GM21576 (cell line): Measurements from ENCODE around the gene COQ8B.

ENCODE experiments used
- ATAC-seq: cut with Tn5 transposase; IDR thresholded peaks from one replicate; pipeline ENCODE4 v1.9.1; 2021; ENCODE audit warnings: mild to moderate bottlenecking, moderate library complexity; ENCODE audit not compliant: unreplicated experiment

Gene COQ8B

DNA sequence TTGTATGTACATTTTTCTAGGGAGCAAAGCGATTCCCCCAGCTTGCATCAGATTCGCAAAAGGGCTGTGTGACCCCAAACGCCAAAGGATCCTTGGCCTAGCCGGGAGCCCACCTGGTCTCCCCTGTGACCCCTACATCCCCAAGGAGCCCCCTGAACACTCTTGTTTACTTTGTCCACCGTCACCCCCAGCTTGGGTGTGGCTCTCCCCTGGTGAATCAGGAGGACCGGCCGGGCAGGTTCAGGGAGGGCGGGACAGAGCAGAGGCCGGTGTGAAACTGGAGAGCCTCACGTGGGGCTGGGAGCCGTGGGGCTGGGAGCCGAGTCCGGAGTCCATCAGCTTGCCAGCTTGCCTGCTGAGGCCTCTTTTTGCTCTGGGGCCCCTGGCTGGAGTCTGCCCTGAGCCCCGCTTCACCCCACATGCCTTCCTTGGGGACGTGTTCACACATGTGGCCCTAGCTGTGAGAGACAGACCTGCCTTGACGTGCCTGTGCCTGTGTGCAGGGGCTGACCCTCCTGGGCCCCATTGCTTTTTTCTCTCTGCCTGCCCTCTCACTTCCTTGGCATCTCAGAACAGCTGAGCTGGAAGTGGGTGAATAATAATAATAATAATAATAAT, 2.2 kb upstream of the COQ8B start:
- ATAC-seq = no peak

DNA sequence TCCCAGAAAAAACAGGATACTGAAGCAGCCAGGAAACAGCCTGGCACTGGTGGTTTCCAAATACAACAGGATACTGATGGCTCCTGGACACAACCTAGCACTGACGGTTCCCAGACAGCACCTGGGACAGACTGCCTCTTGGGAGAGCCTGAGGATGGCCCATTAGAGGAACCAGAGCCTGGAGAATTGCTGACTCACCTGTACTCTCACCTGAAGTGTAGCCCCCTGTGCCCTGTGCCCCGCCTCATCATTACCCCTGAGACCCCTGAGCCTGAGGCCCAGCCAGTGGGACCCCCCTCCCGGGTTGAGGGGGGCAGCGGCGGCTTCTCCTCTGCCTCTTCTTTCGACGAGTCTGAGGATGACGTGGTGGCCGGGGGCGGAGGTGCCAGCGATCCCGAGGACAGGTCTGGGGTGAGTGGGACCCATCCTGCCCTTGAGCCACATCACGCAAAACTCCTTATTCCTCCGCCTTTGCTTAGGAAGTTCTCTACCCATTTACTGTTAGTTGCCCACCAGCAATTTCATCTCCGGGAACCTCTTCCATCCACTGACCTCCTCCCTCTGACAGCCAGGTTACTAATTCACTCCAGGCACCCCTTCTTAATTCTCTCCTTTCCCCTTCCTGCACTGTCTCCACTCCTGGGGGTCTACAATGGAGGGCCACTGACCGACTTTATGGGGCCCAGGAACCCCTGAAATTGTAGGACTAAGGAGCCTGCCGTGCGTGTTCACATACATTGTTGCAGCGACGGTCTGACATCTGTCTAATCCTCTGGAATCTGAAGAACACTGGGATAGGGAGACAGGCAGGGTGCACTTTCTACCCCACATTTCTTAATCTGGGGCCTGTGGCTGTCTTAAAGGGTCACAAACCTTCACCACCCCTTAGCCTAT, 1.4 kb upstream of the COQ8B start:
- no peak for ATAC-seq

- no peak for ATAC-seq
Observed at GRCh38 chr19:40717325-40717879, 716 bp upstream of the COQ8B start.

- ATAC-seq = no peak
Observed at GRCh38 chr19:40716031-40716481, 630 bp downstream of the COQ8B start.

- ATAC-seq = peak; percentile 51
Observed at GRCh38 chr19:40714441-40715299, 2.0 kb downstream of the COQ8B start.

DNA sequence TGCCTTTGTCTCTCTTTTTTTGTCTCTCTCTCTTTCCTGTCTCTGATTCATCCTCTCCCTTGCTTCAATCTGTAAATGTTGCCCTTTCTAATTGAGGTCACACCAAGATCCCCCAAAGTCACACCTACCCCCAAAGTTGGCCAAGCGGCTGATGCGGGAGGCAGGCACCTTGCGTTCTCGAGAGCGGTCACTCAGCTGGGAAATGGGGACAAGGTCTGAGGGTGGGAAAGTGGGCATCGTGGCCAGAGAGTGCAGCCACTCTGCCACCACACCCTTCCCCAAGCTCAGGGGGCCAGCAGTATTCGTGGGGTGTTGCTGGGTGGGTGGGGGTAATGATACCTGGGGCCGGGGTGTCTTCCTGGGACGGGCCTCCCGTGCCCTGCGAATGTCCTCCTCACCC, 2.7 kb downstream of the COQ8B start:
- no peak for ATAC-seq

DNA sequence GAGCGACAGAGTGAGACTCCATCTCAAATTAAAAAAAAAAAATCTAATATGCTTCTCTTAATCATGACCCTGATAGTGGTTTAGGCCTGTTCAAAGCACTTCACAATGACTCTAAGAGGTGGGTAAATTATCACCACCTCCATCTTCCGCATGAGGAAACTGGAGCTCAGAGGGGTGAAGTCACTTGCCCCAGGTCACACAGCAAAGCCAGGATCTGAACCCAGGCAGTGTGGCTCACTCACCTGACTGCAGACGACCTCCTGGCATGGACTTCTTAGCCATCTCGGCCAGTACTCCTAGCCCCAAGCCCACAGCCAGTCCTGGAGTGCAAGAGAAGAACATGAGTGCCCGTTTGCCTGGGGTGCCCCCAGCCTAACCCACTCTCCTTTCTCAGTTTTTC, 6.9 kb downstream of the COQ8B start:
- ATAC-seq = no peak

GRCh38 chr19:40707615-40708014, 9.1 kb downstream of the COQ8B start:
- no peak for ATAC-seq

DNA sequence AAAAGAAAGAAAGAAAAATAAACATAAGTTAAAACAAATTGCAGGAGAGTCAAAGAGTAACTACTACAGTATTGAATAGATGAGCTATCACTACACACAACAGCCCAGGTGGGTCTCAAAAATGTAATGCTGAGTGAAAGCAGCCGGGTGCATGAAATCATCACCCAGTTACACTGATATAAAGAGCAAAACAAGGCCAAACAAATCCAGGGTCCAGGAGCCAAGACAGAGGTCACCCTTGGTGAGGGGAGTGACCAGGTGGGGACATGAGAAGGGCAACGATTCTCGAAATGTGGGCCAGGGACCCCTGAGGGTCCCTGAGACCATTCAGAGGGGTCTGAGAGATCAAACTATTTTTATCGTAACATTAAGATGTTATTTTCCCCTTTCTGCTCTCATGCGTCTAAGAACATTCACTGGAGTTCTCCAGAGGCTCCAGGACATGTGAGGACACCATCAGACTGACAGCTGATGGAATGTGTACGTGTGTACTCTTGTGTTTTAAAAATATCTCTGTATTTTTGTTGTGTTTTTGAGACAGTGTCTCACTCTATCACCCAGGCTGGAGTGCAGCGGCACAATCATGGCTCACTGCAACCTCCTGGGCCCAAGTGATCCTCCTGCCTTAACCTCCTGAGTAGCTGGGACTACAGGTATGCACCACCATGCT, 10.6 kb downstream of the COQ8B start:
- no peak for ATAC-seq

DNA sequence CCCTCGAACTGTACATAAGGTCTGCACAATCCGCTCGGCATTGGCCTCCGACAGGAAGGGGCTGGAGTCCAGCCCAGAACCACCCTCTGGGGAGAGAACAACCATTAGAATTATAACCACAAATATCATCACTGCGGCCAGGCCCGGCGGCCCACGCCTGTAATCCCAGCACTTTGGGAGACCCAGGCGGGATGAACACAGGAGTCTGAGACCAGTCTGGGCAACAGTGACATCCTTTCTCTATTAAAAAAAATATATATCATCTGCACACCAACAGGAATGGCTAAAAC, 11.4 kb downstream of the COQ8B start:
- ATAC-seq = no peak

DNA sequence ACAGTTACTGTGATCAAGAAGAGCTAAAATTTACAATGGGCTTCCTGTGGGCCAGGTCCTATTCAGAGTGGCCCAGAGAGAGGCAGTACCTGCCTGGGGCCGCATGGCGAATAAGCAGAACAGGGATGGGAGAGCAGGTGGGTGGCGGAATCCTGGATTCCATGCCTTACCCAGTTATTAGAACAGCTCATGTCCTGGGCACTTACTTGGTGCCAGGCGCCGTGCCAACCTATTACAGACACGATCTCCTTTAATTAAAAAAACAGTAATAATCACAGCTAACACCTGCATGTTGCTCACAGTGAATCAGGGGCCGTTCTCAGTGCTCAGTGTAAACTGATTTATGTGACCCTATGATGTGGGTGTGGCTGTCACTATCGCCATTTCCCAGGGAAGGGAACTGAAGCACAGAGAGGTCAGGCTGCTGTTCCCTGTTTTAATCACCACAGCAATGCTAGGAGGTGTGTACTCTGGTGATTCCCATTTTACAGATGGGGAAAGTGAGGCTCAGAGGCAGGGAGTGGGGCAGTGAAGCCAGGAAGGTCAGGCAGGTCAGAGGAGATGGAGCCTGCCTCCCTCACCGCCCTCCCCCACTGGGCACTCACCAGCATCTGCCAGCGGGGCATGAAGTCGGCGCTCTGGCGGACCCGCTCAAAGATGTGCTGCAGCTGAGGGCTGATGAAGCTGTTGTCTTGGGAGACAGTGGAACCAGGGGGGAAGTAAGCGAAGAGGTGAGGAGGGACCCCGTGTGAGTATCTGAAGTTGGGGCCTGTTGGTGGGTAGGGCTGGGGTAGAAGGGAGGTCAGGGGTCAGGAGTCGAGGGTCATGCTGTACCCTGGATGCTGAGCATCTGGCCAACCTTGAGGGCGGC, 12.0 kb downstream of the COQ8B start:
- ATAC-seq = no peak

DNA sequence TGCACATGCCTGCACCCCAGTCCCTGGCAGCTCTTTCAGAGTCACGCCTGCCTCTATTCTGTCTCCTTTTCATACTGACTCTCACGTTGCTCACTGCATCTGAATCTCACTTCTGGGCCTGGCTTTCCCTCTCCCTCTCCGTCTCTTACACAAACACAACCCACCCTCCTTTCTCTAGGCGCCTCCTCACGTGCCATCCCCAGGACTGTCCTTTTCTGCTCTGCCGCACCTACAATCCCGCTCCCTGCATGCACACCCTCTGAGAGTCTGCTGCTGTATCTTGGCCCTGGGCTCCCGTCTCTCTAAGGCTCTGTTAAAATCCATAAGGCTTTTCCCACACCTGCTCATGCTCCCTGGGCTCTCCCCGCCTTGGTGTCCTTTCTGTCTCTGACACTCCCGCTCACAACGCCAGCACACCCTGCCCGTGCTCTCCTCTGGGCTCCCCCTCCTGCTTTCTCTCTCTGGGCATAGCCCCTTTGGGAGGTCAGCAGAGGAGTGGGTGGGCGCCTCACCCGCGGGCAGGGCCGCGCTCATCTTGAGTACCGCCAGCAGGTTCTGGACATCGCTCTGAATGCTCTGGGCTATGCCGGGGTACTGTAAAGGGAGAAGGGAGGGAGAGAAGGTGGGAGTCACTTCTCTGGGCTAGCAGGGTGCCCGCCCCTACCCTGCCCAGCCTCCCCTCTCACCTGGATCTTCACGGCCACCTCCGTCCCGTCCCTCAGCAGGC, 13.5 kb downstream of the COQ8B start:
- no peak for ATAC-seq

DNA sequence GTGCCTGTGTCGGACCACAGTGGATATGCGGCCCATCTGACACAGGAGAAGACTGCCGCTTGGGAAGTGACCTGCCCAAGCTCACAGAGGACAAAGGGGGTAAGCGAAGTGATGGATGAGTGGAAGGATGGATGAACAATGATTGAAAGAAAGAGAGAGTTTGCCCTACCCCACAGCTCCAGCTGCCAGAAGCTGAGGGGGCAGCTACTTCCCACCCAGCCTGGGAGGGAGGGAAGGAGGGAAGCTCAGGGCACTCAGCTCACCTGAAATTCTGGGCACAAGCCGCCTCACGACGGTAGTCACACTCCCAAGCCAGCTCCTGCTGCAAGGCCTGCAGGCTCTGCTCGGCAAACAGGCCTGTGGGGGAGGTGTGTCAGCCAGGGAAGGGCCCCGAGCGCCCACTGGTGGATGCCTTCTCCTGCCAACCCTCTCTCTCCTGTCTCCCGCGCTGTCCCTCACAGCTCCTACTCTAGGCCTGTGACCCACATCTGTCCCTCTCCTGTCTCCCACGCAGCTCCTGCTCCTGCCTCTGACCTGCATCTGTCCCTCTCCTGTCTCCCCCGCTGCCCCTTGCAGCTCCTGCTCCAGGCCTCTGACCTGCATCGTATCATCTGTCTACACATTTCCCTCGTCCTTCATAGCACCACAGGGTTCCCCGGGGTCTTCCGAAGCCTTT, 14.2 kb downstream of the COQ8B start:
- ATAC-seq = no peak

DNA sequence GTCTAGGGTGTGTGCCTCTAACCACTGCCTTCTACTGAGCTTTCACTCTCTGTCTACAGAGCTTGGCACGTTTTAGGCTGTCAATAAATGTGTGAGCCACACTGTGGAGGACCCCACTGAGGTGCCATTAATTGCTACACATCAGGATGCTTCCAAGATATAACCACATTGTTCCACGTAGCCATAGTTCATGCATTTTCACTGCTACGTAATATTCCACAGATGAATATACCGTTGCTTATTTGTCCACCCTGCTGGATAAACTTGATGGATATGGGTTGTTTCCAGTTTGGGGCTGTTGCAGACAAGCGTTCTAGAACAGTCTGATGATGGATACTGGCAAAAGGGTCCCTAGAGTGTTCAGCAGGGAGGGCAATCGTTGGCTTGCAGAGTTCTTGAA, 14.9 kb downstream of the COQ8B start:
- no peak for ATAC-seq

GRCh38 chr19:40700083-40700482, 16.6 kb downstream of the COQ8B start:
- no peak for ATAC-seq

DNA sequence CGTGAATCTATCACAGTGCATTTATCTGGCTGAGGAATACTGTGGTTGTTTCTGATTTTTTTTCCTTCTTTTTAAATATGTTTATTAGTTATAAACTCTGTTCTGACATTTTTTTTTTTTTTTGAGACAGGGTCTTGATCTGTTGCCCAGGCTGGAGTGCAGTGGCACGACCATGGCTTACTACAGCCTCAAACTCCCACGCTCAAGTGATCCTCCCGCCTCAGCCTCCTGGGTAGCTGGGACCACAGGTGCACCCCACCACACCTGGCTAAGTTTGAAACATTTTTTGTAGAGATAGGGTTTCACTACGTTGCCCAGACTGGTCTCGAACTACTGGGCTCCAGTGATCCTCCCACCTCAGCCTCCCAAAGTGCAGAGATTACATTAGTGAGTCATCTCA, 19.7 kb downstream of the COQ8B start:
- ATAC-seq = no peak

- ATAC-seq = no peak
Observed at GRCh38 chr19:40695881-40696280, 20.8 kb downstream of the COQ8B start.

DNA sequence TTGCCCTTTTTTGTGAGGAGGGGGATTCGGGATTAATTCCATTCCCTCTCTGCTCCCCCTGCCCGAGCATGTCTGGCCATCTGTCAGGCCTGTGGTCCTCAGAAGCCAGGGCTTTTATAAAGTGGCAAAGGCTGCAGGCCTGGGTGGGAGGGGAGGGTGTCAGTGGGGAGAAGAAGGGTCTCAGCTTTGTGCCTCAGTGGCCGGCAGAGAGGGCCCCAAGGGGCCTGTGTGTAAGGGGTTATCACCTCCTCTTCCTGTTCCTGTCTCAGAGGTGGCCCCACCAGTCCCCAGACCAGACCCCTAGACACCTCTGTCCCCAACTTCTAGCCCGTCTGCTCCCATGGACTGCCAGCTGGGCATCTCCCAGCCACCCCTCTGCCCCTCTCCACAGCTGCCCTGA, 22.8 kb downstream of the COQ8B start:
- ATAC-seq = no peak
